Measurements from ENCODE around the gene ZNF418.
"Not testable (repeated sequence)": the region's sequence is repeated elsewhere in the genome, so short reads cannot be mapped to it uniquely, and the experiment has no call there.

ZNF418 gene

GRCh38 chr19:57888560-57889231, 46.5 kb downstream of the ZNF418 start, which contains the start of gene ZNF814:
TSS of gene ZNF814 (minus strand) at chr19:57889037. CDS start at chr19:57888802, 235 bp downstream.
- FAIRE-seq, result no peak

GRCh38 chr19:57888107-57888559, 47.1 kb downstream of the ZNF418 start:
- no peak for FAIRE-seq

- peak; percentile 74 for FAIRE-seq
These were observed 47.8 kb downstream of the ZNF418 start for GRCh38 chr19:57887195-57887941.

- FAIRE-seq, result no peak
These were observed 49.2 kb downstream of the ZNF418 start for GRCh38 chr19:57886046-57886445.

- not testable (repeated sequence) for FAIRE-seq
These were observed 61.1 kb downstream of the ZNF418 start for GRCh38 chr19:57873883-57874799.

GRCh38 chr19:57872450-57872849, 62.8 kb downstream of the ZNF418 start:
- FAIRE-seq, result no peak

Measured in colon (tissue), 2 donors.